ENCODE data around the gene ARHGAP4. TPM values are rescaled to one million over a fixed set of nuclear protein-coding genes. Genes with fewer than 3 reads are reported as not detected.
A peak's percentile ranks its signal among the peaks of the same experiment; 100 is the strongest.

ARHGAP4 gene
- total RNA-seq, 1 donor from 2014 or later: 69.8 TPM

- intact Hi-C loops (cut with DNase I): no loop called here
- H3K27ac ChIP-seq: no peak overlapping the region
Observed at GRCh38 chrX:153945956-153946943, 20.2 kb upstream of the ARHGAP4 start.

GRCh38 chrX:153944800-153945150 lies 18.7 kb upstream of the ARHGAP4 start:
- DNase-seq (no peak), ATAC-seq (peak; percentile 13)
- intact Hi-C loops (cut with DNase I): no loop called here
- no peaks in the 10 kb centered on the region for H3K9me3 ChIP-seq
- H3K4me3 ChIP-seq: peak overlapping the region; percentile 51
- peaks cover 7% of the 10 kb centered on the region for H3K36me3 ChIP-seq
- peaks cover 3% of the 10 kb centered on the region for H3K4me1 ChIP-seq
- no peaks in the 10 kb centered on the region for H3K27me3 ChIP-seq
- peak overlapping the region; percentile 47 for H3K27ac ChIP-seq
- no peak for TF ChIP-seq CTCF (IDR thresholded peaks at IDR 0.05)

More at GRCh38 chrX:153945956-153946943, 20.2 kb upstream of the ARHGAP4 start:
- TF ChIP-seq CTCF (IDR thresholded peaks at IDR 0.05): no peak
- H3K27me3 ChIP-seq: no peaks in the 10 kb centered on the region
- DNase-seq (no peak), ATAC-seq (no peak)
- H3K4me1 ChIP-seq: peaks cover 3% of the 10 kb centered on the region
- H3K36me3 ChIP-seq: peaks cover 20% of the 10 kb centered on the region
- H3K9me3 ChIP-seq: no peaks in the 10 kb centered on the region
- H3K4me3 ChIP-seq: no peak overlapping the region

GRCh38 chrX:153944140-153944799 lies 18.2 kb upstream of the ARHGAP4 start, which contains the start of gene RENBP:
Gene RENBP (minus strand): TSS chrX:153944643. CDS start chrX:153944610, 33 bp downstream.
- Histone ChIP-seq H3K4me3 (peak within 1 kb of the TSS; percentile 51), H3K27ac (peak within 1 kb of the TSS; percentile 47), H3K27me3 (no peaks in the 10 kb centered on the region), H3K36me3 (peaks cover 1% of the 10 kb centered on the region), H3K4me1 (peaks cover 2% of the 10 kb centered on the region), H3K9me3 (no peaks in the 10 kb centered on the region)
- DNase-seq (peak; percentile 86), ATAC-seq (peak; percentile 77)
- intact Hi-C loops (cut with DNase I): no loop called here
- TF ChIP-seq CTCF (IDR thresholded peaks at IDR 0.05): no peak

- intact Hi-C loops (cut with DNase I): no loop called here
- no peak for TF ChIP-seq CTCF (IDR thresholded peaks at IDR 0.05)
- peak overlapping the region; percentile 8 for H3K4me3 ChIP-seq
- no peaks in the 10 kb centered on the region for H3K9me3 ChIP-seq
- DNase-seq: no peak
- H3K27me3 ChIP-seq: no peaks in the 10 kb centered on the region
- H3K27ac ChIP-seq: peak overlapping the region; percentile 11
- no peaks in the 10 kb centered on the region for H3K4me1 ChIP-seq
- ATAC-seq: no peak
- no peaks in the 10 kb centered on the region for H3K36me3 ChIP-seq
Observed at GRCh38 chrX:153941336-153942252, 15.5 kb upstream of the ARHGAP4 start.

GRCh38 chrX:153939573-153939972 lies 13.5 kb upstream of the ARHGAP4 start:
- Histone ChIP-seq H3K4me3 (no peak overlapping the region), H3K27me3 (no peaks in the 10 kb centered on the region), H3K9me3 (no peaks in the 10 kb centered on the region), H3K36me3 (no peaks in the 10 kb centered on the region), H3K27ac (no peak overlapping the region), H3K4me1 (peaks cover 3% of the 10 kb centered on the region)
- DNase-seq (no peak), ATAC-seq (no peak)
- TF ChIP-seq CTCF (IDR thresholded peaks at IDR 0.05): no peak
- intact Hi-C loops (cut with DNase I): no loop called here

Data from upper lobe of right lung (tissue), 1 donor.